GM12878 (cell line): Measurements from ENCODE around the gene IFNAR1.

Source experiments
- CTCF ChIP-seq, 3 experiments: IDR thresholded peaks in 2 of 3; conservative IDR thresholded peaks in 1 of 3; 2 replicates each; pipeline ENCODE4 v1.5.1; 2011; ENCODE audit warnings: low read depth in 3 of 3, low read length in 3 of 3, mild to moderate bottlenecking in 3 of 3, control low read depth in 2 of 3, moderate library complexity in 2 of 3, inconsistent platforms in 1 of 3, mixed read lengths in 1 of 3; ENCODE audit not compliant: control insufficient read depth in 2 of 3, insufficient read depth in 1 of 3; ENCODE audit errors: extremely low read depth in 1 of 3
- ESRRA ChIP-seq: IDR thresholded peaks from 2 replicates; pipeline ENCODE4 v1.6.1; 2012; ENCODE audit warnings: mild to moderate bottlenecking, low read length, improper control_type of control experiment
- FOXM1 ChIP-seq: IDR thresholded peaks from 2 replicates; pipeline ENCODE4 v1.6.1; 2012; ENCODE audit warnings: low read depth, mild to moderate bottlenecking, inconsistent platforms, low read length, moderate library complexity
- NR2C2 ChIP-seq: IDR thresholded peaks from 2 replicates; pipeline ENCODE4 v1.6.1; 2011; ENCODE audit warnings: borderline replicate concordance, low read depth; ENCODE audit not compliant: control insufficient read depth, insufficient read length
- PML ChIP-seq: IDR thresholded peaks from 2 replicates; pipeline ENCODE4 v1.6.1; 2012; ENCODE audit warnings: low read length, inconsistent platforms
- POLR2A ChIP-seq: IDR thresholded peaks from 2 replicates; pipeline ENCODE4 v1.6.1; 2011; ENCODE audit warnings: low read depth, mild to moderate bottlenecking, low read length
- RAD51 ChIP-seq: fragments of 450-650 bp; IDR thresholded peaks from 2 replicates; pipeline ENCODE4 v1.6.1; 2016; ENCODE audit warnings: moderate library complexity, mild to moderate bottlenecking, inconsistent platforms
- RFX5 ChIP-seq: IDR thresholded peaks from 2 replicates; pipeline ENCODE4 v1.6.1; 2011; ENCODE audit warnings: low read depth, low read length, improper control_type of control experiment
- TF ChIP-seq, protein P1 (sequence below): fragments of 450-650 bp; formaldehyde crosslinking; IDR thresholded peaks from 2 replicates; pipeline ENCODE4 v1.4.0; 2022; ENCODE audit warnings: mild to moderate bottlenecking, moderate library complexity

DNA sequence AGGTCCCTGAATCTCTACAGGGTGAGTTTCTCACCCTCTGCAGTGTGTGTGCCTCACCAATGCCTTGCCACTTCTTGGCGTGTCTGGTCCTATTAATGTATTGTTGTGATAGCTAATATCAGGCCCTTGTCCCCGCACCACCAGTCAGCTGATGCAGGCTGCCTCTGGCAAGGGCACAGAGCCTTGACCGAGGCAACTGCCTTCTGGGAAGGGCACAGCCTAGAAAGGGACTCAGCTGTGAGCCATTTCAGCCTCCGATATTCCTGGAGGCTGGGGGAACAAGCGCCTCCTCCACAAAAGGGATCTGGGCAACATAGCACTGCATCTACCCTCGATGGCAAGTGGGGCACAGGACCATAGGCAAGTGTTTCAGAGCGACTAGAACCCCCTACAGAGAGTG is 31.6 kb upstream of the IFNAR1 start:
- no peak for TF ChIP-seq CTCF (IDR thresholded peaks at IDR 0.05 in 2 of 3, conservative IDR thresholded peaks at IDR 0.05 in 1 of 3; ENCODE audit: control insufficient read depth in 2 of 3, extremely low read depth in 1 of 3, insufficient read depth in 1 of 3, low read depth in 3 of 3, low read length in 3 of 3)
- no peak for TF ChIP-seq PML
- no peak for TF ChIP-seq RFX5
- no peak for TF ChIP-seq POLR2A
- no peak for TF ChIP-seq RAD51
- TF ChIP-seq, protein P1, sequence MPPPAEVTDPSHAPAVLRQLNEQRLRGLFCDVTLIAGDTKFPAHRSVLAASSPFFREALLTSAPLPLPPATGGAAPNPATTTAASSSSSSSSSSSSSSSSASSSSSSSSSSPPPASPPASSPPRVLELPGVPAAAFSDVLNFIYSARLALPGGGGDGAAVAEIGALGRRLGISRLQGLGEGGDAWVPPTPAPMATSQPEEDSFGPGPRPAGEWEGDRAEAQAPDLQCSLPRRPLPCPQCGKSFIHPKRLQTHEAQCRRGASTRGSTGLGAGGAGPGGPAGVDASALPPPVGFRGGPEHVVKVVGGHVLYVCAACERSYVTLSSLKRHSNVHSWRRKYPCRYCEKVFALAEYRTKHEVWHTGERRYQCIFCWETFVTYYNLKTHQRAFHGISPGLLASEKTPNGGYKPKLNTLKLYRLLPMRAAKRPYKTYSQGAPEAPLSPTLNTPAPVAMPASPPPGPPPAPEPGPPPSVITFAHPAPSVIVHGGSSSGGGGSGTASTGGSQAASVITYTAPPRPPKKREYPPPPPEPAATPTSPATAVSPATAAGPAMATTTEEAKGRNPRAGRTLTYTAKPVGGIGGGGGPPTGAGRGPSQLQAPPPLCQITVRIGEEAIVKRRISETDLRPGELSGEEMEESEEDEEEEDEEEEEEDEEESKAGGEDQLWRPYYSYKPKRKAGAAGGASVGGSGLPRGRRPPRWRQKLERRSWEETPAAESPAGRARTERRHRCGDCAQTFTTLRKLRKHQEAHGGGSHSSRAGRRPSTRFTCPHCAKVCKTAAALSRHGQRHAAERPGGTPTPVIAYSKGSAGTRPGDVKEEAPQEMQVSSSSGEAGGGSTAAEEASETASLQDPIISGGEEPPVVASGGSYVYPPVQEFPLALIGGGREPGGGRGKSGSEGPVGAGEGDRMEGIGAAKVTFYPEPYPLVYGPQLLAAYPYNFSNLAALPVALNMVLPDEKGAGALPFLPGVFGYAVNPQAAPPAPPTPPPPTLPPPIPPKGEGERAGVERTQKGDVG (CRISPR knock-in tag): no peak
- TF ChIP-seq NR2C2: no peak
- no peak for TF ChIP-seq FOXM1
- TF ChIP-seq ESRRA: no peak
